A549 (cell line): ENCODE measurements around the gene VPS13D. TPM values are rescaled to one million over a fixed set of nuclear protein-coding genes. Genes with fewer than 3 reads are reported as not detected.

Source experiments
- ATAC-seq, 2 experiments: fragments of 200-7000 bp in 1 of 2; fragments of >200 bp in 1 of 2; cut with Nextera tagmentation in 1 of 2; cut with Tn5 transposase in 1 of 2; 3 replicates each; pipeline versions ENCODE4 v1.8.0 to v1.9.1; 2018 to 2020; ENCODE audit warnings: mild to moderate bottlenecking in 1 of 2, moderate library complexity in 1 of 2
- CTCF ChIA-PET: fragments of 300-600 bp; sonication (Branson Sonifier 250); formaldehyde crosslinking; extraction: SDS; loops from one replicate; lab custom pipeline; 2021; ENCODE audit warnings: antibody characterized with exemption, inconsistent platforms; lab: Yijun Ruan, JAX
- POLR2A ChIA-PET: fragments of 350-600 bp; formaldehyde crosslinking; extraction: SDS; loops from one replicate; lab custom pipeline; 2021; ENCODE audit warnings: antibody characterized with exemption, inconsistent platforms; lab: Yijun Ruan, JAX
- DNase-seq, 2 experiments: peaks; one replicate each; pipeline versions ENCODE4 v3.0.0 to v3.0.0-alpha.2; 2011 to 2016; ENCODE audit warnings: low read depth in 1 of 2, low spot score in 1 of 2
- FAIRE-seq: peaks from 2 replicates; lab custom pipeline; 2011; peaks lifted over from hg19 to GRCh38; lab: Jason Lieb, UNC
- H3K27ac ChIP-seq, 2 experiments: fragments of >200 bp; sonication (Bioruptor Twin); formaldehyde crosslinking; 3 replicates each; pipeline ENCODE4 v1.5.1; 2016 to 2017
- H3K4me1 ChIP-seq: fragments of >200 bp; sonication (Bioruptor Twin); formaldehyde crosslinking; 3 replicates; pipeline ENCODE4 v1.6.1; 2016
- H3K4me2 ChIP-seq: fragments of >200 bp; sonication (Bioruptor Twin); formaldehyde crosslinking; 3 replicates; pipeline ENCODE4 v1.6.1; 2016
- H3K4me3 ChIP-seq: fragments of >200 bp; sonication (Bioruptor Twin); formaldehyde crosslinking; 3 replicates; pipeline ENCODE4 v1.5.1; 2016
- H3K9me3 ChIP-seq: fragments of >200 bp; sonication (Bioruptor Twin); formaldehyde crosslinking; 3 replicates; pipeline ENCODE4 v1.6.1; 2016
- ATOH8 ChIP-seq: fragments of 250-450 bp; sonication (Bioruptor Pico); IDR thresholded peaks from 2 replicates; pipeline ENCODE4 v1.5.0; 2020; ENCODE audit warnings: low read depth, mild to moderate bottlenecking, moderate library complexity
- CBX2 ChIP-seq: fragments of 200-600 bp; sonication (generic); IDR thresholded peaks from 2 replicates; pipeline ENCODE4 v1.6.1; 2016; ENCODE audit warnings: low read depth, mild to moderate bottlenecking, borderline replicate concordance
- CEBPB ChIP-seq, 2 experiments: fragments of >200 bp in 1 of 2; sonication (Bioruptor Twin) in 1 of 2; formaldehyde crosslinking in 1 of 2; IDR thresholded peaks; 2 replicates each; pipeline ENCODE4 v1.6.1; 2012 to 2016
- EHMT2 ChIP-seq: fragments of 200-600 bp; sonication (generic); IDR thresholded peaks from 2 replicates; pipeline ENCODE4 v1.6.1; 2016; ENCODE audit warnings: antibody characterized with exemption, low read depth, mild to moderate bottlenecking, moderate library complexity
- ESRRA ChIP-seq: fragments of 150-350 bp; IDR thresholded peaks from 2 replicates; pipeline ENCODE4 v1.6.1; 2014; ENCODE audit warnings: mild to moderate bottlenecking, low read length, borderline replicate concordance
- FOSB ChIP-seq: fragments of 250-450 bp; sonication (Bioruptor Pico); IDR thresholded peaks from 2 replicates; pipeline ENCODE4 v1.5.0; 2020; ENCODE audit warnings: mild to moderate bottlenecking, moderate library complexity
- FOSL2 ChIP-seq, 2 experiments: fragments of 450-650 bp in 1 of 2; fragments of >200 bp in 1 of 2; sonication (Bioruptor Twin) in 1 of 2; formaldehyde crosslinking; IDR thresholded peaks; 2 replicates each; pipeline versions ENCODE4 v1.5.0 to v1.6.1; 2016 to 2020; ENCODE audit warnings: mild to moderate bottlenecking in 1 of 2, moderate library complexity in 1 of 2
- HOXA7 ChIP-seq: fragments of 250-450 bp; sonication (Bioruptor Pico); IDR thresholded peaks from 2 replicates; pipeline ENCODE4 v1.5.0; 2020; ENCODE audit warnings: mild to moderate bottlenecking, moderate library complexity
- HOXB13 ChIP-seq: fragments of 250-450 bp; sonication (Bioruptor Pico); IDR thresholded peaks from 2 replicates; pipeline ENCODE4 v1.5.0; 2020; ENCODE audit warnings: low read depth, mild to moderate bottlenecking, moderate library complexity
- HOXB5 ChIP-seq: fragments of 250-450 bp; sonication (Bioruptor Pico); IDR thresholded peaks from 2 replicates; pipeline ENCODE4 v1.5.0; 2020; ENCODE audit warnings: mild to moderate bottlenecking, moderate library complexity
- JUN ChIP-seq, 2 experiments: fragments of >200 bp; sonication (Bioruptor Twin); formaldehyde crosslinking; IDR thresholded peaks; 2 replicates in 1 of 2; 3 replicates in 1 of 2; pipeline ENCODE4 v1.6.1; 2016 to 2017
- KDM5A ChIP-seq: fragments of 200-600 bp; sonication (generic); IDR thresholded peaks from 2 replicates; pipeline ENCODE4 v1.6.1; 2016; ENCODE audit warnings: antibody characterized with exemption, mild to moderate bottlenecking
- MAFK ChIP-seq: fragments of 450-650 bp; IDR thresholded peaks from 2 replicates; pipeline ENCODE4 v1.6.1; 2014; ENCODE audit not compliant: partially characterized antibody
- PHF8 ChIP-seq: fragments of 200-600 bp; sonication (generic); IDR thresholded peaks from 2 replicates; pipeline ENCODE4 v1.6.1; 2016; ENCODE audit warnings: low read depth, mild to moderate bottlenecking, antibody characterized with exemption, moderate library complexity, borderline replicate concordance
- POLR2AphosphoS2 ChIP-seq: conservative IDR thresholded peaks from 2 replicates; pipeline ENCODE4 v1.6.1; 2012; ENCODE audit warnings: low read length, improper control_type of control experiment, inconsistent platforms
- RAD21 ChIP-seq, 2 experiments: fragments of >200 bp in 1 of 2; sonication (Bioruptor Twin) in 1 of 2; formaldehyde crosslinking in 1 of 2; IDR thresholded peaks in 1 of 2; conservative IDR thresholded peaks in 1 of 2; 2 replicates in 1 of 2; 3 replicates in 1 of 2; pipeline ENCODE4 v1.6.1; 2012 to 2018; ENCODE audit warnings: inconsistent platforms in 1 of 2
- RARB ChIP-seq: fragments of 250-450 bp; sonication (Bioruptor Pico); IDR thresholded peaks from 2 replicates; pipeline ENCODE4 v1.8.0; 2021; ENCODE audit warnings: mild to moderate bottlenecking, moderate library complexity
- RCOR1 ChIP-seq: fragments of 150-350 bp; IDR thresholded peaks from 2 replicates; pipeline ENCODE4 v1.6.1; 2014; ENCODE audit warnings: antibody characterized with exemption, low read length, low read depth
- SMC3 ChIP-seq: fragments of >200 bp; sonication (Bioruptor Twin); formaldehyde crosslinking; IDR thresholded peaks from 3 replicates; pipeline ENCODE4 v1.6.1; 2018; ENCODE audit warnings: inconsistent platforms
- SREBF2 ChIP-seq: fragments of 450-650 bp; IDR thresholded peaks from 2 replicates; pipeline ENCODE4 v1.6.1; 2014; ENCODE audit warnings: mild to moderate bottlenecking, moderate library complexity
- TP53 ChIP-seq: fragments of 250-450 bp; sonication (Bioruptor Pico); IDR thresholded peaks from 2 replicates; pipeline ENCODE4 v1.5.0; 2021; ENCODE audit warnings: mild to moderate bottlenecking, moderate library complexity
- ZNF302 ChIP-seq: fragments of 250-450 bp; sonication (Bioruptor Pico); IDR thresholded peaks from 2 replicates; pipeline ENCODE4 v1.9.0; 2021; ENCODE audit warnings: inconsistent platforms, mild to moderate bottlenecking, moderate library complexity
- ZSCAN20 ChIP-seq: fragments of 250-450 bp; sonication (Bioruptor Pico); IDR thresholded peaks from 2 replicates; pipeline ENCODE4 v1.8.0; 2022; ENCODE audit warnings: mild to moderate bottlenecking, moderate library complexity
- WGBS: methylation state at CpG from one replicate; pipeline ENCODE4 v1.1.6; 2017; ENCODE audit errors: missing lambda C conversion rate; 5-methylcytosine and 5-hydroxymethylcytosine counted together
- polyA plus RNA-seq, 4 experiments: library from polyadenylated mRNA; depleted of rRNA in 3 of 4; stranded (reverse); fragments of >200 nt; fragmentation: RNase III in 1 of 4; extraction: RNeasy Plus Mini Kit Qiagen cat#74134 plus additional on column Dnase treatment in 1 of 4; gene quantifications; 2 replicates in 3 of 4; 3 replicates in 1 of 4; pipeline ENCODE4 v1.2.3, GENCODE V29; 2011 to 2017
- TF ChIP-seq, protein P1 (sequence below): fragments of >200 bp; sonication (Bioruptor Twin); formaldehyde crosslinking; IDR thresholded peaks from 3 replicates; pipeline ENCODE4 v1.5.1; 2016
- TF ChIP-seq, protein P2 (sequence below): fragments of >200 bp; sonication (Bioruptor Twin); formaldehyde crosslinking; IDR thresholded peaks from 2 replicates; pipeline ENCODE4 v1.6.1; 2016
- TF ChIP-seq, protein P3 (sequence below): fragments of 150-350 bp; IDR thresholded peaks from 2 replicates; pipeline ENCODE4 v1.6.1; 2014; ENCODE audit warnings: low read depth, mild to moderate bottlenecking, low read length
- TF ChIP-seq, protein P4 (sequence below): fragments of 450-650 bp; IDR thresholded peaks from 2 replicates; pipeline ENCODE4 v1.6.1; 2014; ENCODE audit warnings: antibody characterized with exemption

The VPS13D gene
- polyA plus RNA-seq, 2 of the 4 experiments (the other 2 are of a cell fraction) = 5.4 to 15.9 TPM

- Histone ChIP-seq H3K27ac (no peak overlapping the region), H3K9me3 (no peaks in the 10 kb centered on the region), H3K4me2 (no peak overlapping the region), H3K4me1 (peaks cover 17% of the 10 kb centered on the region), H3K4me3 (no peak overlapping the region)
- TF ChIP-seq ESRRA (no peak), CBX2 (no peak), RARB (CRISPR knock-in tag) (no peak), CEBPB (IDR thresholded peaks at IDR 0.05) (no peak), RAD21 (conservative IDR thresholded peaks at IDR 0.05 in 1 of 2, IDR thresholded peaks at IDR 0.05 in 1 of 2) (no peak), RCOR1 (no peak), HOXA7 (CRISPR knock-in tag) (no peak), FOSB (CRISPR knock-in tag) (no peak), TP53 (no peak), MAFK (no peak), KDM5A (no peak), HOXB13 (CRISPR knock-in tag) (no peak), ZNF302 (CRISPR knock-in tag) (no peak), EHMT2 (no peak), HOXB5 (CRISPR knock-in tag) (no peak)
- TF ChIP-seq, protein P1, sequence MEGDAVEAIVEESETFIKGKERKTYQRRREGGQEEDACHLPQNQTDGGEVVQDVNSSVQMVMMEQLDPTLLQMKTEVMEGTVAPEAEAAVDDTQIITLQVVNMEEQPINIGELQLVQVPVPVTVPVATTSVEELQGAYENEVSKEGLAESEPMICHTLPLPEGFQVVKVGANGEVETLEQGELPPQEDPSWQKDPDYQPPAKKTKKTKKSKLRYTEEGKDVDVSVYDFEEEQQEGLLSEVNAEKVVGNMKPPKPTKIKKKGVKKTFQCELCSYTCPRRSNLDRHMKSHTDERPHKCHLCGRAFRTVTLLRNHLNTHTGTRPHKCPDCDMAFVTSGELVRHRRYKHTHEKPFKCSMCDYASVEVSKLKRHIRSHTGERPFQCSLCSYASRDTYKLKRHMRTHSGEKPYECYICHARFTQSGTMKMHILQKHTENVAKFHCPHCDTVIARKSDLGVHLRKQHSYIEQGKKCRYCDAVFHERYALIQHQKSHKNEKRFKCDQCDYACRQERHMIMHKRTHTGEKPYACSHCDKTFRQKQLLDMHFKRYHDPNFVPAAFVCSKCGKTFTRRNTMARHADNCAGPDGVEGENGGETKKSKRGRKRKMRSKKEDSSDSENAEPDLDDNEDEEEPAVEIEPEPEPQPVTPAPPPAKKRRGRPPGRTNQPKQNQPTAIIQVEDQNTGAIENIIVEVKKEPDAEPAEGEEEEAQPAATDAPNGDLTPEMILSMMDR = no peak
- TF ChIP-seq, protein P2, sequence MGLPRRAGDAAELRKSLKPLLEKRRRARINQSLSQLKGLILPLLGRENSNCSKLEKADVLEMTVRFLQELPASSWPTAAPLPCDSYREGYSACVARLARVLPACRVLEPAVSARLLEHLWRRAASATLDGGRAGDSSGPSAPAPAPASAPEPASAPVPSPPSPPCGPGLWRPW = no peak
- TF ChIP-seq, protein P3, sequence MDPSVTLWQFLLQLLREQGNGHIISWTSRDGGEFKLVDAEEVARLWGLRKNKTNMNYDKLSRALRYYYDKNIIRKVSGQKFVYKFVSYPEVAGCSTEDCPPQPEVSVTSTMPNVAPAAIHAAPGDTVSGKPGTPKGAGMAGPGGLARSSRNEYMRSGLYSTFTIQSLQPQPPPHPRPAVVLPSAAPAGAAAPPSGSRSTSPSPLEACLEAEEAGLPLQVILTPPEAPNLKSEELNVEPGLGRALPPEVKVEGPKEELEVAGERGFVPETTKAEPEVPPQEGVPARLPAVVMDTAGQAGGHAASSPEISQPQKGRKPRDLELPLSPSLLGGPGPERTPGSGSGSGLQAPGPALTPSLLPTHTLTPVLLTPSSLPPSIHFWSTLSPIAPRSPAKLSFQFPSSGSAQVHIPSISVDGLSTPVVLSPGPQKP = no peak
- TF ChIP-seq, protein P4, sequence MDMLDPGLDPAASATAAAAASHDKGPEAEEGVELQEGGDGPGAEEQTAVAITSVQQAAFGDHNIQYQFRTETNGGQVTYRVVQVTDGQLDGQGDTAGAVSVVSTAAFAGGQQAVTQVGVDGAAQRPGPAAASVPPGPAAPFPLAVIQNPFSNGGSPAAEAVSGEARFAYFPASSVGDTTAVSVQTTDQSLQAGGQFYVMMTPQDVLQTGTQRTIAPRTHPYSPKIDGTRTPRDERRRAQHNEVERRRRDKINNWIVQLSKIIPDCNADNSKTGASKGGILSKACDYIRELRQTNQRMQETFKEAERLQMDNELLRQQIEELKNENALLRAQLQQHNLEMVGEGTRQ = no peak
- DNase-seq (no peak), FAIRE-seq (no peak), ATAC-seq (peak in 1 of 2 experiments; percentile 39; a peak in 2 of 6 replicates)
- ChIA-PET POLR2A (interaction anchor here (1.2 kb wide), 1 partner anchor 242 kb away, joined by 3 read pairs; no protein-coding TSS in a partner anchor), CTCF (no interaction called here)
- WGBS = 89% methylated on average over 6 of the region's 6 CpGs
These were observed 146.6 kb downstream of the VPS13D start for GRCh38 chr1:12376236-12377045.

- Histone ChIP-seq H3K9me3 (peaks cover under 1% of the 10 kb centered on the region; the same call in 1 of the 3 replicates), H3K4me2 (peak overlapping the region; percentile 63), H3K27ac (peak overlapping the region; percentile 70 to 78), H3K4me3 (no peak overlapping the region), H3K4me1 (peaks cover 28% of the 10 kb centered on the region)
- ATAC-seq = peak; percentile 68 to 77
- ChIA-PET CTCF (interaction anchor here (1.4 kb wide), 1 partner anchor 24 kb away, joined by 4 read pairs; no protein-coding TSS in a partner anchor), POLR2A (interaction anchor here (1.3 to 1.8 kb wide), 4 partner anchors 24 to 238 kb away, joined by 4 to 10 read pairs (median 6); partner anchors contain the start of gene DHRS3)
- DNase-seq = peak in 1 of 2 experiments; percentile 32
- FAIRE-seq = no peak
- whole genome bisulfite sequencing = 68% methylated on average over 2 of the region's 2 CpGs
- TF ChIP-seq ZNF302 (CRISPR knock-in tag) (no peak), KDM5A (no peak), ATOH8 (no peak), PHF8 (no peak), POLR2AphosphoS2 (no peak), ZSCAN20 (CRISPR knock-in tag) (no peak), JUN (IDR thresholded peaks at IDR 0.05) (no peak), SREBF2 (no peak), FOSL2 (IDR thresholded peaks at IDR 0.05) (no peak), FOSL2 (CRISPR knock-in tag; IDR thresholded peaks at IDR 0.05) (no peak), SMC3 (no peak)
These were observed 150.8 kb downstream of the VPS13D start for GRCh38 chr1:12380326-12381249.
